Upper lobe of left lung (tissue), 6 donors: ENCODE results near the gene RAD21L1. TPM values are rescaled to one million over a fixed set of nuclear protein-coding genes. Genes with fewer than 3 reads are reported as not detected.

Experiments used
- ATAC-seq, 2 donors: fragments of 200-7000 bp; cut with Tn5 transposase; one replicate each; pipeline ENCODE4 v1.9.1; 2022; ENCODE audit warnings: mild to moderate bottlenecking in 2 of 2, moderate library complexity in 2 of 2; ENCODE audit not compliant: low FRiP score in 2 of 2
- DNase-seq, 2 donors: peaks; one replicate each; pipeline ENCODE4 v3.0.0-alpha.2; 2019 to 2020
- H3K27ac ChIP-seq, 4 donors: fragments of 200-600 bp; sonication (generic); one replicate each; pipeline ENCODE4 v1.5.1; 2016 to 2019
- H3K27me3 ChIP-seq, 4 donors: fragments of 200-600 bp; sonication (generic); one replicate each; pipeline ENCODE4 v1.5.1; 2017 to 2019
- H3K36me3 ChIP-seq, 4 donors: fragments of 200-600 bp; sonication (generic); one replicate each; pipeline ENCODE4 v1.5.1; 2016 to 2019
- H3K4me1 ChIP-seq, 4 donors: fragments of 200-600 bp; sonication (generic); one replicate each; pipeline ENCODE4 v1.5.1; 2018 to 2019
- H3K4me3 ChIP-seq, 4 donors: fragments of 200-600 bp; sonication (generic); one replicate each; pipeline ENCODE4 v1.5.1; 2017 to 2019; ENCODE audit warnings: mild to moderate bottlenecking in 2 of 4, moderate library complexity in 1 of 4
- H3K9me3 ChIP-seq, 4 donors: fragments of 200-600 bp; sonication (generic); one replicate each; pipeline ENCODE4 v1.5.1; 2018 to 2019
- EP300 ChIP-seq, 4 donors: sonication (generic); formaldehyde crosslinking; IDR thresholded peaks; one replicate each; pipeline ENCODE4 v1.5.1; 2017; ENCODE audit warnings: antibody characterized with exemption in 4 of 4, control low read depth in 2 of 4
- POLR2A ChIP-seq, 4 donors: fragments of 450-650 bp; IDR thresholded peaks; one replicate each; pipeline ENCODE4 v1.5.1; 2016 to 2017; ENCODE audit warnings: antibody characterized with exemption in 4 of 4, mild to moderate bottlenecking in 2 of 4
- POLR2AphosphoS5 ChIP-seq, 2 donors: sonication (generic); formaldehyde crosslinking; IDR thresholded peaks; one replicate each; pipeline ENCODE4 v1.5.1; 2017; ENCODE audit warnings: antibody characterized with exemption in 2 of 2
- WGBS, 2 donors: methylation state at CpG; one replicate each; pipeline ENCODE4 v1.1.5; 2017 to 2018; 5-methylcytosine and 5-hydroxymethylcytosine counted together
- total RNA-seq, 6 donors: library from RNA; depleted of rRNA in 4 of 6; stranded (reverse); fragments of >200 nt in 4 of 6; gene quantifications; one replicate each; pipeline versions ENCODE4 v1.1.0 to v1.2.1, GENCODE V29; 2016 to 2021
- TF ChIP-seq, protein P1 (sequence below), 6 experiments: fragments of 450-650 bp in 4 of 6; fragments of 200-600 bp in 2 of 6; sonication (generic) in 2 of 6; IDR thresholded peaks; one replicate each; pipeline ENCODE4 v1.5.1; 2016 to 2019; ENCODE audit warnings: antibody characterized with exemption in 6 of 6
- donor health status: DM: no; HTN: no; CAD: no; lungs with moderate emphysema.
- donor health status: DM: no; HTN: yes; CAD: no; lungs with severe emphysema.

The RAD21L1 gene
- total RNA-seq, 6 donors from 2014 or later: not detected

DNA sequence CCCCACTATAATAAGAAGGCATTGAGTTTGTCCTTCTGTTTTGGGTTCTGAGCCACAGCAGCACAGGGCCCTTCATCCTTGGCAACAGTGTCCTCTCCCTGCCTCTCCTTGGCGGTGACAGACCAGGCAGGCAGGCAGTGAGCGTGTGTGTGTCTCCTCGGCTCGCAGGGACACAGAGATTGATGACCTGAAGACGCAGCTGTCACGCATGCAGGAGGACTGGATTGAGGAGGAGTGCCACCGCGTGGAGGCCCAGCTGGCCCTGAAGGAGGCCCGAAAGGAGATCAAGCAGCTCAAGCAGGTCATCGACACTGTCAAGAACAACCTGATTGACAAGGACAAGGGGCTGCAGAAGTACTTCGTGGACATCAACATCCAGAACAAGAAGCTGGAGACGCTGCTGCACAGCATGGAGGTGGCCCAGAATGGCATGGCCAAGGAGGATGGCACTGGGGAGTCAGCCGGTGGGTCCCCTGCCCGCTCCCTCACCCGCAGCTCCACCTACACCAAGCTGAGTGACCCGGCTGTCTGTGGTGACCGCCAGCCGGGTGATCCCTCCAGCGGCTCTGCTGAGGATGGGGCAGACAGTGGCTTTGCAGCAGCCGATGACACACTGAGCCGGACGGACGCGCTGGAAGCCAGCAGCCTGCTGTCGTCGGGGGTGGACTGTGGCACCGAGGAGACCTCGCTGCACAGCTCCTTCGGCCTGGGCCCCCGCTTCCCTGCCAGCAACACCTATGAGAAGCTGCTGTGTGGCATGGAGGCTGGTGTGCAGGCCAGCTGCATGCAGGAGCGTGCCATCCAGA lies 79.1 kb downstream of the RAD21L1 start:
- H3K4me3 ChIP-seq: no peak overlapping the region
- no peaks in the 10 kb centered on the region for H3K4me1 ChIP-seq
- H3K36me3 ChIP-seq: peaks cover 0 to 33% (median 8%) of the 10 kb centered on the region in 4 donors
- ATAC-seq (no peak), DNase-seq (peak in 1 of 2 donors; percentile 77)
- WGBS, 2 donors: 72 to 81% methylated on average over 8 to 31 of the region's 31 CpGs
- no peak overlapping the region for H3K27ac ChIP-seq
- TF ChIP-seq EP300 (IDR thresholded peaks at IDR 0.05) (no peak), POLR2AphosphoS5 (IDR thresholded peaks at IDR 0.05) (no peak), POLR2A (IDR thresholded peaks at IDR 0.05) (no peak)
- TF ChIP-seq, protein P1, sequence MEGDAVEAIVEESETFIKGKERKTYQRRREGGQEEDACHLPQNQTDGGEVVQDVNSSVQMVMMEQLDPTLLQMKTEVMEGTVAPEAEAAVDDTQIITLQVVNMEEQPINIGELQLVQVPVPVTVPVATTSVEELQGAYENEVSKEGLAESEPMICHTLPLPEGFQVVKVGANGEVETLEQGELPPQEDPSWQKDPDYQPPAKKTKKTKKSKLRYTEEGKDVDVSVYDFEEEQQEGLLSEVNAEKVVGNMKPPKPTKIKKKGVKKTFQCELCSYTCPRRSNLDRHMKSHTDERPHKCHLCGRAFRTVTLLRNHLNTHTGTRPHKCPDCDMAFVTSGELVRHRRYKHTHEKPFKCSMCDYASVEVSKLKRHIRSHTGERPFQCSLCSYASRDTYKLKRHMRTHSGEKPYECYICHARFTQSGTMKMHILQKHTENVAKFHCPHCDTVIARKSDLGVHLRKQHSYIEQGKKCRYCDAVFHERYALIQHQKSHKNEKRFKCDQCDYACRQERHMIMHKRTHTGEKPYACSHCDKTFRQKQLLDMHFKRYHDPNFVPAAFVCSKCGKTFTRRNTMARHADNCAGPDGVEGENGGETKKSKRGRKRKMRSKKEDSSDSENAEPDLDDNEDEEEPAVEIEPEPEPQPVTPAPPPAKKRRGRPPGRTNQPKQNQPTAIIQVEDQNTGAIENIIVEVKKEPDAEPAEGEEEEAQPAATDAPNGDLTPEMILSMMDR (IDR thresholded peaks at IDR 0.05): no peak
- no peaks in the 10 kb centered on the region for H3K27me3 ChIP-seq
- no peaks in the 10 kb centered on the region for H3K9me3 ChIP-seq

Other genes starting within 250 kb of the RAD21L1 start
- 10 to 100 TPM in 1 of 6 donors, 1 to 10 TPM in 4, under 1 TPM in 1; 0.49 to 11.2 (median 4.4) TPM for gene RSPO4, start 223.7 kb upstream of the RAD21L1 start, total RNA-seq
- 100 to 1,000 TPM in 3 of 6 donors, 10 to 100 TPM in 3; 36.7 to 158 (median 105) TPM for gene PSMF1, start 107.4 kb upstream of the RAD21L1 start, total RNA-seq
- gene TMEM74B, start 41.1 kb upstream of the RAD21L1 start, total RNA-seq: 10 to 100 TPM in 5 of 6 donors, 1 to 10 TPM in 1; 9.3 to 85.9 (median 11.5) TPM
- gene C20orf202, start 22.6 kb upstream of the RAD21L1 start, total RNA-seq: 1 to 10 TPM in 1 of 6 donors, under 1 TPM in 3, not detected in 2; 0.55 to 1.7 (median 0.86) TPM
- gene SNPH, start 40.2 kb downstream of the RAD21L1 start, total RNA-seq: 10 to 100 TPM in 1 of 6 donors, 1 to 10 TPM in 5; 1.0 to 17.3 (median 2.4) TPM
- 10 to 100 TPM in 5 of 6 donors, 1 to 10 TPM in 1; 6.3 to 34.0 (median 15.9) TPM for gene SDCBP2, start 103.1 kb downstream of the RAD21L1 start, total RNA-seq
- gene FKBP1A, start 167.0 kb downstream of the RAD21L1 start, total RNA-seq: 100 to 1,000 TPM in 5 of 6 donors, 10 to 100 TPM in 1; 75.4 to 328 (median 160) TPM
- gene NSFL1C, start 240.8 kb downstream of the RAD21L1 start, total RNA-seq: 10 to 100 TPM; 48.0 to 87.7 (median 71.4) TPM